Effector memory CD8-positive, alpha-beta T cell (primary cell): ENCODE results near the gene TSPOAP1.
A peak's percentile ranks its signal among the peaks of the same experiment; 100 is the strongest.

Experiments
- ATAC-seq: fragments of 150-1000 bp; cut with Tn5 transposase; replicated peaks from 2 replicates; pipeline ENCODE4 v1.10.0; 2021; ENCODE audit warnings: mild to moderate bottlenecking, moderate library complexity
- DNase-seq, 3 experiments: peaks; one replicate each; pipeline ENCODE4 v3.0.0; 2021
- H3K27ac Mint-ChIP-seq, 2 donors: one replicate each; pipeline ENCODE4 v1.8.0; 2022; ENCODE audit warnings: mild to moderate bottlenecking in 2 of 2, mixed read lengths in 2 of 2, moderate library complexity in 2 of 2
- H3K27me3 Mint-ChIP-seq, 2 donors: one replicate each; pipeline ENCODE4 v1.8.0; 2022; ENCODE audit warnings: mixed read lengths in 2 of 2
- H3K36me3 Mint-ChIP-seq: one replicate; pipeline ENCODE4 v1.8.0; 2022; ENCODE audit warnings: mild to moderate bottlenecking, moderate library complexity, mixed read lengths; ENCODE audit not compliant: insufficient read depth
- H3K4me1 Mint-ChIP-seq, 2 donors: one replicate each; pipeline ENCODE4 v1.8.0; 2022; ENCODE audit warnings: low read depth in 2 of 2, mixed read lengths in 2 of 2
- H3K4me3 Mint-ChIP-seq, 2 donors: one replicate each; pipeline ENCODE4 v1.8.0; 2022; ENCODE audit warnings: mild to moderate bottlenecking in 2 of 2, mixed read lengths in 2 of 2, moderate library complexity in 2 of 2
- H3K9me3 Mint-ChIP-seq, 2 donors: one replicate each; pipeline ENCODE4 v1.8.0; 2022; ENCODE audit warnings: mixed read lengths in 2 of 2

TSPOAP1 gene

GRCh38 chr17:58279016-58279711, 49.4 kb downstream of the TSPOAP1 start:
- Mint-ChIP-seq H3K27me3 (peaks cover 17 to 60% of the 10 kb centered on the region in 2 donors), H3K4me3 (peak overlapping the region in 1 of 2 donors; percentile 4)
- DNase-seq = no peak

GRCh38 chr17:58278661-58279015, 50.0 kb downstream of the TSPOAP1 start:
- no peak for ATAC-seq
- Mint-ChIP-seq H3K27ac (peak overlapping the region in 1 of 2 donors; percentile 59), H3K4me1 (peaks cover 2 to 6% of the 10 kb centered on the region in 2 donors), H3K4me3 (peak overlapping the region in 1 of 2 donors; percentile 4), H3K27me3 (peaks cover 17 to 56% of the 10 kb centered on the region in 2 donors), H3K9me3 (no peaks in the 10 kb centered on the region), H3K36me3 (peaks cover 4% of the 10 kb centered on the region)
- no peak for DNase-seq

More at GRCh38 chr17:58279016-58279711, 49.4 kb downstream of the TSPOAP1 start:
- no peak for ATAC-seq
- peak overlapping the region in 1 of 2 donors; percentile 59 for H3K27ac Mint-ChIP-seq
- peaks cover 2 to 6% of the 10 kb centered on the region in 2 donors for H3K4me1 Mint-ChIP-seq
- no peaks in the 10 kb centered on the region for H3K9me3 Mint-ChIP-seq
- peaks cover 4% of the 10 kb centered on the region for H3K36me3 Mint-ChIP-seq

GRCh38 chr17:58277802-58278595, 50.6 kb downstream of the TSPOAP1 start:
- ATAC-seq (no peak), DNase-seq (no peak)
- Mint-ChIP-seq H3K9me3 (no peaks in the 10 kb centered on the region), H3K27me3 (peaks cover 18 to 57% of the 10 kb centered on the region in 2 donors), H3K4me3 (no peak overlapping the region), H3K36me3 (peaks cover 4% of the 10 kb centered on the region), H3K27ac (peak overlapping the region in 1 of 2 donors; percentile 59), H3K4me1 (peaks cover 2 to 6% of the 10 kb centered on the region in 2 donors)

- peaks cover 26 to 65% of the 10 kb centered on the region in 2 donors for H3K27me3 Mint-ChIP-seq
- H3K4me3 Mint-ChIP-seq = no peak overlapping the region
- H3K4me1 Mint-ChIP-seq = peaks cover 2 to 6% of the 10 kb centered on the region in 2 donors
- H3K27ac Mint-ChIP-seq = no peak overlapping the region
- H3K36me3 Mint-ChIP-seq = peaks cover 4% of the 10 kb centered on the region
- peak in 2 of 3 experiments; percentile 18 to 28 for DNase-seq
- no peaks in the 10 kb centered on the region for H3K9me3 Mint-ChIP-seq
- no peak for ATAC-seq
Measured at GRCh38 chr17:58277107-58277801, 51.3 kb downstream of the TSPOAP1 start.

- H3K36me3 Mint-ChIP-seq = peaks cover 4% of the 10 kb centered on the region
- no peaks in the 10 kb centered on the region for H3K9me3 Mint-ChIP-seq
- H3K27ac Mint-ChIP-seq = no peak overlapping the region
- ATAC-seq (no peak), DNase-seq (no peak)
- peaks cover 2 to 6% of the 10 kb centered on the region in 2 donors for H3K4me1 Mint-ChIP-seq
- no peak overlapping the region for H3K4me3 Mint-ChIP-seq
- H3K27me3 Mint-ChIP-seq = peaks cover 29 to 71% of the 10 kb centered on the region in 2 donors
Measured at GRCh38 chr17:58276423-58276822, 52.2 kb downstream of the TSPOAP1 start.

GRCh38 chr17:58275417-58275816, 53.2 kb downstream of the TSPOAP1 start:
- Mint-ChIP-seq H3K27me3 (peaks cover 29 to 69% of the 10 kb centered on the region in 2 donors), H3K4me3 (no peak overlapping the region), H3K9me3 (no peaks in the 10 kb centered on the region), H3K36me3 (peaks cover 4% of the 10 kb centered on the region), H3K4me1 (peaks cover 2 to 6% of the 10 kb centered on the region in 2 donors), H3K27ac (no peak overlapping the region)
- DNase-seq (no peak), ATAC-seq (no peak)

- Mint-ChIP-seq H3K9me3 (no peaks in the 10 kb centered on the region), H3K27ac (no peak overlapping the region), H3K4me1 (peaks cover 0 to 2% of the 10 kb centered on the region in 2 donors), H3K27me3 (peaks cover 28 to 69% of the 10 kb centered on the region in 2 donors), H3K36me3 (peaks cover 4% of the 10 kb centered on the region), H3K4me3 (no peak overlapping the region)
- no peak for ATAC-seq
- no peak for DNase-seq
Measured at GRCh38 chr17:58273453-58274104, 55.0 kb downstream of the TSPOAP1 start.

- ATAC-seq (no peak), DNase-seq (no peak)
- Mint-ChIP-seq H3K27ac (no peak overlapping the region), H3K4me3 (no peak overlapping the region), H3K36me3 (peaks cover 2% of the 10 kb centered on the region), H3K4me1 (no peaks in the 10 kb centered on the region), H3K9me3 (no peaks in the 10 kb centered on the region), H3K27me3 (peaks cover 26 to 68% of the 10 kb centered on the region in 2 donors)
Measured at GRCh38 chr17:58272367-58273280, 56.0 kb downstream of the TSPOAP1 start.

GRCh38 chr17:58271216-58271931, 57.2 kb downstream of the TSPOAP1 start:
- no peak for ATAC-seq
- no peak for DNase-seq
- H3K27me3 Mint-ChIP-seq = peaks cover 38 to 78% of the 10 kb centered on the region in 2 donors
- no peaks in the 10 kb centered on the region for H3K9me3 Mint-ChIP-seq
- H3K27ac Mint-ChIP-seq = no peak overlapping the region
- H3K36me3 Mint-ChIP-seq = no peaks in the 10 kb centered on the region
- H3K4me3 Mint-ChIP-seq = no peak overlapping the region
- no peaks in the 10 kb centered on the region for H3K4me1 Mint-ChIP-seq

GRCh38 chr17:58270476-58271215, 57.9 kb downstream of the TSPOAP1 start:
- ATAC-seq = no peak
- Mint-ChIP-seq H3K27ac (no peak overlapping the region), H3K4me3 (no peak overlapping the region), H3K27me3 (peaks cover 40 to 78% of the 10 kb centered on the region in 2 donors), H3K9me3 (no peaks in the 10 kb centered on the region), H3K4me1 (no peaks in the 10 kb centered on the region), H3K36me3 (no peaks in the 10 kb centered on the region)
- DNase-seq = no peak

- Mint-ChIP-seq H3K36me3 (no peaks in the 10 kb centered on the region), H3K4me3 (no peak overlapping the region), H3K27me3 (peaks cover 47 to 83% of the 10 kb centered on the region in 2 donors), H3K27ac (no peak overlapping the region), H3K9me3 (no peaks in the 10 kb centered on the region), H3K4me1 (no peaks in the 10 kb centered on the region)
- no peak for DNase-seq
- no peak for ATAC-seq
Measured at GRCh38 chr17:58269557-58270291, 58.9 kb downstream of the TSPOAP1 start.
